Activated gamma-delta T cell treated with anti-CD3 and anti-CD28 coated beads, Interleukin-2, amount 50 U/mL, for 16 hours (primary cell): Measurements from ENCODE around the gene IFT172.

ENCODE experiments used
- DNase-seq: peaks from one replicate; pipeline ENCODE4 v3.0.0-alpha.2; 2020; ENCODE audit warnings: low read depth

IFT172 gene

DNA sequence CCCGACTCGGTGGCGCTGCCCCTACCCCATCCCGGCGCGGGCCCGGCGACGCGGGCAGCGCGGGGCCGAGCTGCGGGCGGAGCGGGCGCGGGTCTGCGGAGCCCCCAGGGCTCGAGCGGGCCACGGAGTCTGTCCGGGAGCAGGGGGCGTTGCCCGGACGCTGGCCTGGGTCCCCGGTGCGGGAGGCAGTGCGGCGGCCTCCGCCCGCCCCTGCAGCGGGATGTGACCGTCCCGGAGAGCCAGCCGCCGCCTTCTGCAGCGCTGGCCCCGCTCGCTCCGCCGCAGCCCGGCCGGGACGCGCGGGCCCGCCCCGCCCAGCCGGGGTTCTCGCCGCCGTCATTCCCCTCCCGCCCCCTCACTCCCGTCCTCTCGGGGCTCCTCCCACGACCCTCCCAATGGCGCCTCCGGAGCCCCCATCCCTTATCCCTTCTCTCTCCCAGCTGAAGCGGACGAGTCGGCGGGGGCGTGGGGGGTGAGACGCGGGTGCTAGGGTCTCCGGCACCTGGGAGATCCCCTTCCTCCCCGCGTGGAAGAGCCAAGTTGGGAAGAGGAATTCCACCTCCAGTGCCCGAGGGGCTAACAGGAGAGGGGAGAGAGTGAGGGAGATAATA is 5.5 kb upstream of the IFT172 start, which contains the start of gene FNDC4:
Gene FNDC4 (minus strand): TSS at position 257 of the 611 bp plus-strand sequence. CDS start 521 bp downstream, outside the sequence.
- DNase-seq: no peak

DNA sequence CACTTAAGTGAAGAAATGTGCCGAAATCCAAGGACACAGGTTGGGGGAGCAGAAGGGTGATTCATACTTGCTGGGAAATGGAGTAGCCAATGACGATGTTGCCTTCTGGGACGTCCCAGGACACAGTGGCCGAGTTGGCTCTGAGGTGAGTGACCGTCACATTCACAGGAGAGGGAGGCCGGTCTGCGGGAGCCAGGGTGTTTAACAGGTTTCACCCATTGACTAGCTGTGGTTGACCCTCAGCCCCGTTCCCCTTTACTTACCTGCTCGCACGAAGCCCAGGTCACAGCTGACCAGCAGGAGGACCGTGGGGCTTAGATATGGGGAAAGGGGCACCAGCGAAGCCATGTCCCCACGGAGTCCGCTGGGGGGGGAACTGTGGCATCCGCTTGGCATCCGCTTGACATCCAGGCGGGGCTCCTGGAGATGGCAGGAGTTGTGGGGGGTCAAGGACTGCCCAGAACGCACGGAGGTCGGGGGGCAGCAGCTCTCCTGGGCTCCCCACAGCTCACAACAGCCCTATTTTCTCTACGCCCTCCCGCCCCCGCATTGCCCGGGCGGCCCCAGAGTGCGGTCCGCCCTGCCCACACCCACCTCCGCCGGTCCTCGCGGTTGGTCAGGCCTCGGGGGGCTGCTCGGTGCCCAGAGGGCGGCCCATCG is 4.9 kb upstream of the IFT172 start:
- no peak for DNase-seq

DNA sequence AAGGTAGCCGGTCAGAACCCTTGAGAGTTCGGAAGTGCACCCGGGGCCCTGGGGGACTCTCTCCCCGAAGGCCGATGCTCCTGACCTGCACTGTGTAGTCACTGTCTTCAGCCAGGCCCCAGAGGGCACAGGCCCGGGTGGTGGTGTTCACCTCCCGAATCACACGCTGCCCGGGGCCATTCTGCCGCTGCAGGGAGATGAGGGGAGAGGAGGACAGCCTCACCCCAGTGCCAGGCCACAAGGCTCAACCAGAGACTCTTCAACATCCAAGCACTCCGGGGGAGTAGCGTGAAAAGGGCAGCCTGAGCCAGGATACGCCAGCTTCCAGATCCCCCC is 4.4 kb upstream of the IFT172 start:
- no peak for DNase-seq

DNA sequence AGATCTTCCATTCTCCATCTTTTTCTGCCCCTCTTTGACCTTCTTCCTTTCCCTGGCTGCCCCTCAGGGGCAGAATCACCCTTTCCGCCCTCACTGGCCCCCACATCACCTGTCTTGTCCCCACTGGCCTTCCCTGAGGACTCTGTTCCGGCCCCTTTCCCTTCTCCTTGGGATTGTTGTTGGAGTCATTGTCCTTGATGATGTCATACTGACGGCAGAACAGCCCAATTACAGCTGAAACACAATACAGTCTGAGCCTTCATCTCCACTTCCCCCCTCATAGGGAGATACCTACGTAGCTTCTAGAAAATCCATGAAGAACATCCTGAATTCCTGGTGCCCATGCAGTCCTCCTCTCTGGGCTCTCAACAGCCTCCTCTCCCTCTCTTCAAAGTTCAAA is 3.0 kb upstream of the IFT172 start:
- no peak for DNase-seq

DNA sequence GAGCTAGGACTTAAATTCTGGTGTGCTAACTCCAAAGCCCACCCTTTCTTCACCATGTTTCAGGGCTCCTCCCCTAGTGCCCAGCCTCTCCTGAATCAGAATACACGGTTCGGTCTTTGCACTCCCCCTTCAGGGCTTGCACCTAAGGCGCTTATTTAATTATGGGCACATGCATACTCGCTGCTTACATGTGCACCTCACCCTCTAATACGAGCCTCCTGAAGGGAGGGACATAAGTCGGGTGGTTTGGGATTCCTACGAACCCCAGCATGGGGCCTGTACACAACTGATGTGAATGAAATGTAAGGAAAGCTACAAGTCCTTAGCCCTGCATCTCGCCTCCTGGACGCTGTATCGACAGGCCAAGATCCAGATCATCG is 435 bp downstream of the IFT172 start:
- DNase-seq: no peak

DNA sequence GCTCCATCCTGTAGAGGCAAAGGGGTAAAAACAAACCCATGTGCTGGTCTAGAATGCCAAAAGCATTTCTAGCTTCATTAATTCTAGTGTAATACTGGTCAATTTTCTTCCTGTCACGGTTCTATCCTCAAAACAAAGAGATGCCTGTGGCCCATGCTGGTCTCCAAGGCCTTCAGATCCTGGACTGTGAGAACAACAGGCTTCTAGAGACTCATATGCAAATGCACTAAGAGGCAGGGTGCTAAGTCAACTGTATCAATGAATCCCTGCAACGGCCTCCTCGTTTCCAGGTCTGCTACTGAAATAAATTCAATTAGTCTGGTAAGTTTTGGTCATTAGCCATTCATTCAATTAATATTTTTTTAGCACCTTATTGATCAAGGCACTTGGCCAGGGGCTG is 4.0 kb downstream of the IFT172 start:
- no peak for DNase-seq

DNA sequence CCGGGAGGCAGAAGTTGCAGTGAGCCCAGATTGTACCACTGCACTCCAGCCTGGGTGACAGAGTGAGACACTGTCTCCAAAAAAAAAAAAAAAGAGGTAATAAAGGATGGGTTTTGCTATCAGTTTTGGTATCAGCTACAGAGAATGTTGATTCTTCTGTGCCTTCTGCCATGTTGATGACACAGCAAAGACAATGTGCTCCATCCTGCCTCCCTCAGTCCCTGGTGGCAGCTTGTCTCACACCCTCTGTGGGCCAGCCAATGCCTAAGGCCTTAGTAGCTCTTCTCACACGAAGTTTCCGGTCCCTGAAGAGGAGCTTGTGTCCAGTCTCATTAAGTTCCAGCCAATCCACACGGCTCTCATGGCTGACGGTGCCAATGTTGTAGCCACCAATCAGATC is 17.6 kb downstream of the IFT172 start:
- no peak for DNase-seq

DNA sequence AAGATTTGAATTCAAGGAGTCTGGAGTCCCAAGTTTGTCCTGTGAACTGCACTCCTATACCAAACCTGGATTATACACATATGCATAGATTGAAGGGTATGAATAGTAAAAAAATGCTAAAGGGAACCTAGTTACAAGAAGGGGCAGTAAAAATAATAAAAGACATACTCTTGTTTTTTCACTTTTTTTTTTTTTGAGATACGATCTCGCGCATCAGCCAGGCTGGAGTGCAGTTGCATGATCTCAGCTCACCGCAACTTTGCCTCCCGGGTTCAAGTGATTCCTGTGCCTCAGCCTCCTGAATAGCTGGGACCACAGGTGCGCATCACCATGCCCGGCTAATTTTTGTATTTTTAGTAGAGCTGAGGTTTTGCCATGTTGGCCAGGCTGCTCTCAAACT is 25.1 kb downstream of the IFT172 start:
- DNase-seq: no peak

DNA sequence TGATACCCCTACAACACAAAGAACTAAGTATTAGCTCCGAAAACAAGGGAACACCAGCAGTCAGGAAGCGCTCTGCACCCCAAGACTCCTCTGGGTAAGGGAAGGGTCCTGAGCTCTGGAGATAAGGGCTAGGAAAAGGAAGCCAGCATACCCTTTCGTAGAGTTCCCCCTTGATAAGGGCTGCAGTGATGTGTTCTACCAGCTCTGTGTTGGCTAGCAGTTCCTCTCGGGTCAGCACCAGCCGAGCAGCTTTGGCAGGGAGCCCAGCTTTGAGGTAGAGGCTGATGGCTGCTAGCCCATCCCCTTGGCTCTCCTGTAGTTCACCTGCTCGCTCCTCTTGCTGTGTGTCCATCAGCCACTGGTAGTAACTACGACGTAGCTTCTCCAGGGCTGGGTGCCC is 28.4 kb downstream of the IFT172 start:
- no peak for DNase-seq

DNA sequence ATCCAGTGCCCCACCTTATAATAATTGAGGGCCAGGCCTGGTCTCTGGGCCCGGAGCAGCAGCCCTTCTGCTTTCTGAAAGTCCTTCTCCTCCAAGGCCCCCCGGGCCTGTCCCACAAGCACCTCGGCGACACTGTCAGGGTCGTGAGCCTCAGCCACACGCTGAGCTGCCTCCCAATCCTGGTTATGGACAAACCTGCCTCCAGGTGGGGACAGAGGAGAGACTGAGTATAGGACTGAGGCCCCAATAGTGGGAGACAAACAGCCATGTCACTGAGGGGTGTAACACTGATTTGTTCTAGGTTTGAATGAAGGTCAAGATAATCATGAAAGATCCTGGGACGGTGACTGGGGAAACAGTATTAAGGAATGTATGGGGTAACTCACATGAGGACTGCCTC is 35.6 kb downstream of the IFT172 start:
- no peak for DNase-seq

DNA sequence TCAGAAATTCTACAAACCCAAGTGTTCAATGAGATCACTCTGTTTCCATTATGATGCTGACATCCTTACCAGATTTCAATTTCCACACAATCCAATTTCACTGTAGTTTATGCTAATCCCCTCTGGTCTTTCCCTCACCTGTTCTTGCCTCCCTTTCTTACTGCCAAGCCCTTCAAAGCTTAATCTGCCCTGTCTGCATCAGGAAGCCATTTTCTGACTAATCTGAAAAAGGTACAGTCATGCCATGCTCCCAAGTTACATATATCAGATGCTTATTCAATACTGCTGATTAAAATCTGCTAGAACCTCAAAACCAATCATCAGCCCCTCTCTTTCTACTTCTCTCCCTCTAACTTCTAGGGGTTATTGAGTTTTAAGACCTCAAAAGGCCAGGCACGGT is 38.4 kb downstream of the IFT172 start:
- no peak for DNase-seq

DNA sequence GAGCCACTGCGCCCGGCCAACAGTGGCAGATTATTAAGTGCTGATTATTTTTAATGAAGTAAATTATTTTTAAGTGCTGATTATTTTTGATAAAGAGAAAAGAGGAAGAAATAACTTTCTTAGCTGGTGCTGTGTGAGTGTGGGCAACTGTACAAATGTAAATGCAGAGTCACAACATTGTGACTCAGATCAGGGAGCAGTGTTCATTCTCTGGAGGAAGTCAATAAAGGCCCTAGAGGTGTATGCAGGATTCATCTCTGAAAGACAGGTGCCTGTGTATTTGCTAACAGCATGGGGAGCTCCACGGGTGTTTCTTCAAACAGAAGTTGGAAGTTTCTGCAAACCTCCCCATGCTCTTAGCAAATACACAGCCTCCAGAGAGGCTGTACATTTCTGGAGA is 41.2 kb downstream of the IFT172 start:
- no peak for DNase-seq

DNA sequence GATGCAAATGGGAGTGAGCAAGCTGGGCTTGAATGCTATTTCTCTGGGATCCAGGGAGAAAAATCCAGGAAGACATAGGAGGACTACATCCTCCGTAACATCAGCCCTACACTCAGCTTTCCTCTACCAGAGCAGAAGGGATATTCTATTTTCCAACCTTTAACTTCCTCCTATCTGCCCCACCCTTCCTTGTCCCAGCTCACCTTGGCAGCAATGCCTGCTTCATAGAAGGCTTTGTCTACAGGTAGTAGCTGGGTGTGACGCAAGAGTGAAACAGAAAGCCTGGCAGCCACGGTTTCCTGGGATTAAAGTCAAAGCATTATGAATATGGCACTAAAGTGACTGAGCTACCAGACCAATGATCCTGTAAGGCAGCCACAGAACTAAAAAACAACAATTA is 43.5 kb downstream of the IFT172 start:
- DNase-seq: no peak

DNA sequence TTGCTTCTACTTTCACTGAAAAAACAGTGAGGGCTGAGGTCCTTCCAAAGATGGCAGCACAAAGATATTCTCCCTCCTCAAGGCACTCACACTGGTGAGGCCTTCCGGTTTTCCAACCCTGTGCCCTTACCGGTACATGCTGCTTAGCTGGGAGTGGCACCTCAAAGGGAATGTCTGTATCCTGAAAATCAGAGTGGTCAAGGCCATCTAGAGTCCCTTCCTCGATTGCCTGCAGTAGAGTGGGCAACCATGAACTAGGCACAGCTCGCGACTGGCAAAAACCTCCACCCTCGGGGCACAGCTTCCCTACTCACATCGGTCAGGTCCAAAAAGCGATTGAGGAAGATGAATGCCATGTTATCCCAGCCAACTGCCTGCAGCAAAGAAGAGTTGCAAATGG is 43.9 kb downstream of the IFT172 start:
- DNase-seq: no peak

DNA sequence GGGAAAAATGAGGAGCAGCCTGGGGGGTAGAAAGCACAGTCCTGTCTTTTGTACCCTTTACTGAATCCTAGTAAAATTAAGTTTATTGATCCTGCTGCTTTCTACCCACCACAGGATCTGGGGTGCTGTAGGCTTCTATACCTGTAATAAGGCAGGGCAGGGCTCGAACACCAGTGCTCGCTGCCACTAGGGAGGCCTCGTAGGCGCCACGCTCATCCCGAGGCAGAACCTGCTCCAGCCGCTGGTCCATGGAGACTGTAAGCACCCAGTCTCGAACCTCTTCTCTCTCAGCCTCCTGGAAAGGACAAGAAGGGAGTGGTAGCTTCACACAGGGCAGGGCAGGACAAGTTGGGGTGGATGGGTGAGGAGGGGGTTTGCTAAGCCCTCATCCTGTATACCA is 44.4 kb downstream of the IFT172 start:
- no peak for DNase-seq

DNA sequence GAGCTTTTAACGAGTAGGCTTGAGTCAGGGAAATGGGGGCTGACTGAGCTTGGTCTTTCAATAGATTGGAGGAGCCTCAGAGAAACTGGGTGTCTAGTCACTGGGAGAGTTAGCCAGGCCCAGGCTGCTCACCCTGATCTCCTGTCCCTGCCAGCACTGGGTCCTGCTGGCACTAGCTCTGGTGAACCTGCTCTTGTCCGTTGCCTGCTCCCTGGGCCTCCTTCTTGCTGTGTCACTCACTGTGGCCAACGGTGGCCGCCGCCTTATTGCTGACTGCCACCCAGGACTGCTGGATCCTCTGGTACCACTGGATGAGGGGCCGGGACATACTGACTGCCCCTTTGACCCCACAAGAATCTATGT is 46.6 kb downstream of the IFT172 start:
- DNase-seq: no peak

DNA sequence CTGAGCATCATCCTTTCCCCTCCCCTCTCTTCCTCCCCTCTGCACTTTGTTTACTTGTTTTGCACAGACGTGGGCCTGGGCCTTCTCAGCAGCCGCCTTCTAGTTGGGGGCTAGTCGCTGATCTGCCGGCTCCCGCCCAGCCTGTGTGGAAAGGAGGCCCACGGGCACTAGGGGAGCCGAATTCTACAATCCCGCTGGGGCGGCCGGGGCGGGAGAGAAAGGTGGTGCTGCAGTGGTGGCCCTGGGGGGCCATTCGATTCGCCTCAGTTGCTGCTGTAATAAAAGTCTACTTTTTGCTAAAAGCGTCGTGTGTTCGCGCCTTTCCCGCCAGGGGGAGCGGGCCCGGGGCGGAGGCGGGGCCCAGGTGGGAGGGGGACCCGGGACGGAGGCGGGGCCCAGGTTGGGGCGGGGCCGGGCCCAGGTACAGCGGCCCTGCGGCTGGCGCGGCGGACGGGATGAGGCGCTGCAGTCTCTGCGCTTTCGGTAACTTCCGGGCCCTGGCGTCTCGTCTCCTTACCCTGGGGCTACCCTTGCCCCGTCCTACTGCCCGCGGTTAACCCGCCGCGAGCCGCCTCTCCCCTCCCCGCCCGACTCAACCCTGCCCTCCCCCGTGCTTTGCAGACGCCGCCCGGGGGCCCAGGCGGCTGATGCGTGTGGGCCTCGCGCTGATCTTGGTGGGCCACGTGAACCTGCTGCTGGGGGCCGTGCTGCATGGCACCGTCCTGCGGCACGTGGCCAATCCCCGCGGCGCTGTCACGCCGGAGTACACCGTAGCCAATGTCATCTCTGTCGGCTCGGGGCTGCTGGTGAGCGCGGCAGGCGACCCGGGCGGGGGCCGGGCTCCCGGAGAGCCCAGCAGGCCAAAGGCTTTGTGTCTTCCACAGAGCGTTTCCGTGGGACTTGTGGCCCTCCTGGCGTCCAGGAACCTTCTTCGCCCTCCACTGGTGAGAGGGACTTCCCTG is 47.3 kb downstream of the IFT172 start, which contains the start of gene KRTCAP3:
Gene KRTCAP3 (plus strand): TSS at position 424 of the 962 bp plus-strand sequence. CDS start 32 bp downstream, at position 456.
- peak; percentile 24 for DNase-seq

DNA sequence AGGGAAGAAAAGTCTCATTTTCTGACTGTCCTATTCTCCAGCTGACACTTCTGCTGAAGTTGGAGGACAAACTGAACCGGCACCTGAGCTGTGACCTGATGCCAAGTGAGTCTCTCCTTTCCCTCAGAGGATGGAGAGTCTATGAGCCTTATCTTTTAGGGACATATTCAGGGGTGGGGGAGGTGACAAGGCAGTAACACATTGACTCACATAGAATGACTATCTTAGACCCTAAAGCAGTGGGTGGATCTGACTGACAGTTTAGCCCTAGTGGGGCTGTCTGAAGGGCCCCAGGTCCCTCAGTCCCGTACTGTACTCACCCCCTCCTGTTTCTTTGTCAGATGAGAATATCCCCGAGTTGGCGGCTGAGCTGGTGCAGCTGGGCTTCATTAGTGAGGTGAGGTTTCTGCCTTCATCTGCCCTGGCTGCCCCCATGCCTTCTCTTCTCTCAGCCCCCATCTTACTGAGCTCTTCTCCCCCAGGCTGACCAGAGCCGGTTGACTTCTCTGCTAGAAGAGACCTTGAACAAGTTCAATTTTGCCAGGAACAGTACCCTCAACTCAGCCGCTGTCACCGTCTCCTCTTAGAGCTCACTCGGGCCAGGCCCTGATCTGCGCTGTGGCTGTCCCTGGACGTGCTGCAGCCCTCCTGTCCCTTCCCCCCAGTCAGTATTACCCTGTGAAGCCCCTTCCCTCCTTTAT is 48.2 kb downstream of the IFT172 start:
- no peak for DNase-seq

DNA sequence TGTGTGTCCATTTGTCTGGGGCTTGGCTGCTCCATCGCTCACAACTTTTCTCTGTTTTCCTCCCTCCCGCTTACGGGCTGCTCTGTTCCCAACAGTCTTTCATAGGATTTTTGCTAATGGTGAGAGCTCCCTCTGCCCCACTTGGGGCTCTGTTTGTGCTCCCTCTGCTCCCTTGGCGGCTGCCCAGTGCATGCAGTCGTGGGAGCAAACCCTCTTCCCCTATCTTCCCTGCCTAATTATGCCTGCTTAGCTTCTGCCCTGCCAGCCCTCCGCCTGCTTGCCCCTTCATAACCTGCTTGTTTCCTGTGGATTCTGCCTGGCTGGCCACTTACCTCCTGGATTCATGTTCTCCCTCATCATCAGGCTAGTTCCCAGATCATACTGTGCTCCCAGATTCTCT is 53.9 kb downstream of the IFT172 start:
- DNase-seq: no peak

DNA sequence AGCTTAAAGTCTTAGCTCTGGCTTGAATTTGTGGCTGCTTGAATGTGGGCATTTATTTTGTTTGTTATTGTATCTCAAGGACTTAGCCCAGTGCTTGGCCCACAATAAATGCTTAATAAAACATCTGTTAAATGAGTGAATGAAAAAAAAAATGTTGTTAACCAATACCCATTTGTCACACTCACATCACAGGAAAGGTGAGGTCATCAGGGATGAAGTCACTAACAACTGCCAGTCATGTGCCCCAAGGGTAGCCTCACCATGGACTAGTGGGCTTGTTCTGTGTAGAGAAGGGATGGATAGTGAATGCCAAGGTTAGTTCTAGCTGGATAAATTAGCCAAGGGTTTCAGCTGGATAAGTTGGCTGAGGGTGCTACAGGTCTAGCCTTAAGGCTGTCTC is 58.1 kb downstream of the IFT172 start:
- no peak for DNase-seq

DNA sequence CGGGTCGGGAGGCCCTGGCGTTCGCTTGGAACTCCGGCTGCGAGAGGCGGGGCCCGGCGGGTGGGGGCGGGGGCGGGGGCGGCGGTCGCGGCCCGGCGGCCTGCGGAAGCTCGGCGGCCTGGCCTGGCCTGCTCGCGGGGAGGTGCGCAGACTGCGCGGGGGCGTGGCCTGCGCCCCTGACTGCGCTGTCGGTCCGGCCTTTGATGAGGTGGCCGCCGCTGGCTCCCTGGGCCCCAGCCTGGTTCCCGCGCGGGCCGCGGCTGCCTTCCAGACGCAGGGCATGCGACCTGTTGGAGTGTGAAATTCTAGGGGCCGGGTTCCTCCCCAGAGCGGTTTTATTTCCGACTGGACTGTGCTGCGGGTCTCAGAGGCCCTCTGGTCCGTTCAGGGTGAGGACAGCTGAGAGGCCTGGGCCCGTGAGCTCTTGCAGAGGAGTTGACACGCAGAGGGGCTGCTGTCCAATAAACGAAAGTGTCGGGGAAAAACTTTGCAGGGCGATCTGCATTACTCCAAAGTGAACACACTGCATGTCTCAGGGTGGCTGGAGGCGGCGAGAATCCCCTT is 60.5 kb downstream of the IFT172 start:
- peak; percentile 53 for DNase-seq
